HG03045 (cell line): ENCODE results near the gene CTSD.

ENCODE experiments used
- ATAC-seq: cut with Tn5 transposase; IDR thresholded peaks from one replicate; pipeline ENCODE4 v1.9.1; 2021; ENCODE audit warnings: mild to moderate bottlenecking, moderate library complexity; ENCODE audit not compliant: unreplicated experiment

CTSD gene

DNA sequence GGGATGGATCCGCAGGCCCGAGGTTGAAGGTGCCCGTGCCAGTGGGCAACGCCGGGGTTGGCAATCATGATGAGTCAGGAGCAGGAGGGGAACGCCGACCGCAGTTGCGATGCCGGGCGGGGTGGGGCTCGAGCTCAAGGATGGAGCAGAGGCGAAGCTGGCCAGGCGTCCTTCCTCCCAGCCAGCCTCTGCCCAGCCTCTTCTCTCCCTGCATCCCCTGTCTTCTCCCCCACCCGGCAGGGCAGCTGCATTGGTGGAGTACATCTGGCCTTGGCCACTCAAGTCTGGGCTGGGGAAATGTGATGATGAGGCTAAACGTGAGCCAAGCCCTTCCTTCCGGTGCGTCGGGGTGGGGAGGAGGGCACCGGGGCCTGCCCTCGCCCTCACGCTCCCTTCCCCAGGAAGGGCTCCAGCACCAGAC, 17.2 kb downstream of the CTSD start:
- no peak for ATAC-seq

DNA sequence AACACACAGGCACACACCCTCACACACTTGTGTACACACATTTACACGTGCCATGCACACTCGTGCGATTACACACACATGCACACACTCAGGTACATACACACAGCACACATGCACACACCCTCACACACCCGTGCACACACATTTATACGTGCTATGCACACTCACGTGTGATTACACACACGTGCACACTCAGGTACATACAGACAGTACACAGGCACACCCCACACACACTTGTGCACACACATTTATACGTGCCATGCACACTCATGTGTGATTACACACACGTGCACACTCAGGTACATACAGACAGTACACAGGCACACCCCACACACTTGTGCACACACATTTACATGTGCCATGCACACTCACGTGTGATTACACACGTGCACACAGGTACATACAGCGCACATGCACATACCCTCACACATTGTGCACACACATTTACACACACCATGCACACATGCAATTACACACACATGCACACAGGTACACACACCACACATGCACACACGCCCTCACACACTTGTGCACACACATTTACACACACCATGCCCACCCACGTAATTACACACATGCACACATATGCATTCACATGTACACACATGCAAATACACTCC, 17.9 kb downstream of the CTSD start:
- no peak for ATAC-seq

DNA sequence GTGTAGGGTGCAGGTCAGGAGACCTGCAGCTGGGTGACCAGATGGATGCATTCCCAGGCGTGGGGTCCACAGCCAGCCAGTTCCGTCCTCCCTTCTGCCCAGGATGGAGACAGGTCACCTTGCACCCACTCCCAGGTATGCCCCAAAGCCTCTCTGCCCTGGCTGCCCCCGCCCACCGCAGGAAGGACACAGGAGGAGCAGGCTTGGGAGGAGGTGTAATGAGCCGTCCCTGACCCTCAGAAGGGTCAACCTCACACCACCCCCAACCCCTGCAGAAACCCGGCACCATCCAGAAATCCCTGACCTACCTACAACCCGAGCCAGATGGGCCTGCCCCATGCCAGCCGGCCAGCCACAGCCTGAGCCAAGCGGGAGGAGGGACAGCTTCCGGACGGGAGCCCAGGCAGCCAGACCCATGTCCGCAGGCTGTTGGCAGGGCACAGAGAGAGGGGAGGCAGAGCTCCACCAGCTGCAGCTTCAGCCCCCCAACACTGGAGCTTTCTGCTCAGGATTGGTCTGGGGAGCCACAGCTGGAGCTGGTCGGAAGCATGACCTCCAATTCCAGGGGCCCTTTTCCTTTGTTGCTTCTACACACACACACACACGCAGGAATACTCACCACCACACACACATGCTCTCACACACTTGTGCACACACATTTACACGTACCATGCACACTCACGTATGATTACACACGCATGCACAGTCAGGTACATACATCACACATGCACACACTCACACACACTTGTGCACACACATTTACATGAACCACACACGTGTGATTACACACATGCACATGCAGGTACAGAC, 18.6 kb downstream of the CTSD start:
- ATAC-seq = no peak

DNA sequence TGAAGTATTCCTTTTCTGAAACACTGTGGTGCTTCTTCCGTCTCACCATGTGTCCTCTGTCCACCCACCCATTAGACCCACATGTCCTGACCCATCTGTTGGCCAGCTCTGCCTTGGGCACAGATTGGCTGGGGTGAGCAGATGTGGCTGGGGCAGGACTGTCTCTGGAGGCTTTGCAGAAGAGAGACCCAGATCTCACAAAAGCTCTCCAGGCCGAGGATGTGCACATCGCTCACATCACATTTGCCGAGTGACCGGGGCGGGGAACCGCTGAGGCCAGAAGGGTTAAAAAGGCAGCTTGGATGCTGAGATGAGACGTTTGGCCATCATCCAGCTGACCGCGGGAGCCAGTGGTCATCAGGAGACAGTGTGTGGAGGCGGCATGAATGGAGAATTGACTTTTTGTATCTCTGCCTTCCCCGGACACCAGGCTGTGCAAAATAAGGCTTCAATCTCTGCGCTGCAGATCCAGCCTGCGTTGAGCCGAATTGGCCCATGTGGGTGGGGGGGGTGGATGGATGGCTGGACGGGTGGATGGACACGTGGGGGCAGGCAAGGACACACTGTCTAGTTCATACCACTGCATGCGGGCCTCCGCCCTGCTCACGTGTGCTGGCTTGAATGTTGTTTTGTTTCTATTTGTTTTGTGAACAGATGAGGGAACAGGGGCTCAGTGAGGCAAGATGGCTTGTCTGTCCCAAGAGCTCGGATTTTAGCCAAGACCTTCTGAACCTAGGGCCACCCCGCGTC, 19.4 kb downstream of the CTSD start:
- ATAC-seq = no peak

DNA sequence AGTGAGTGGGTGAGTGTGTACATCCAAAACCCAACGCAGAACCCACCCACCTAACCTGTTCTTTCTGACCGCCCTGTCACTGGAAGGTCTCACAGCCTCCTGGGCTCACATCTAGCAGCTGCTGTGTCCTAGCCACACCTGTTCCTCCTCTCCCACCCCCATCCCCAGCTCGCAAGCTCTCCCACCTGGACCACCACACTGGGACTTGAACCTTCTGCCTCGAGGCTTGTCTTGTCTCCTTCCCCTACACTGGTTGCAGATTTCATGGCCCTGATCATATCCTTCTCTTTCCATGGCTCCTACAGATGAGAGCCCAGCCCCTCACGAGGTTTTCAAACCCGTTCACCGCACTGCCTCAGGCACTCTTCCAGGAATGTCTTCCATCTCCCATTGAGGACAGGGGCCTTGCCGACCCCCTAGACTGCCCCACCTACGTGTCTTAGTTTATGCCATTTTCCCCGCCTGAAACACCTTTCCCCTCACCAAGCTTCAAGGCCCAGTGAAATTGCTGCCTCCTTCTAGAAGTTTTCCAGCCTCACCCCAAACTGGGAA, 20.1 kb downstream of the CTSD start:
- ATAC-seq = no peak

DNA sequence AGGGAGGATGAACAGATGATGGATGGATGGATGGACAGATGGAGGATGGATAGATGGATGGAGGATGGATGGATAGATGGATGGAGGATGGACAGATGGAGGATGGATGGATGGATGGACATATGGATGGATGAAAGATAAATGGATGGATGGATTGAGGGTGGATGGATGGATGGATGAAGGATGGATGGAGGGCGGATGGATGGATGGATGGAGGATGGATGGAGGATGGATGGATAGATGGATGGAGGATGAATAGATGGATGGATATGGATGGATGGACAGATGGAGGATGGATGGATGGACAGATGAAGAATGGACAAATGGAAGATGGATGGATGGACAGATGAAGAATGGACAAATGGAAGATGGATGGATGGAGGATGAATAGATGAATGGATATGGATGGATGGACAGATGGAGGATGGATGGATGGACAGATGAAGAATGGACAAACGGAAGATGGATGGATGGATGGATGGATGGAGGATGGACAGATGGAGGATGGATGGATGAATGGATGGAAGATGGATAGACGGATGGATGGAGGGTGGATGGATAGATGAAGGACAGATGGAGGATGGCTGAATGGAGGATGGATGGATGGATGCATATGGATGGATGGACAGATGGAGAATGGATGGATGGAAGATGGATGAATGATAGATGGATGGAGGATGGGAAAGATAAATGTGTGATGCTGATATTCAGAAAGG, 20.7 kb downstream of the CTSD start:
- no peak for ATAC-seq

DNA sequence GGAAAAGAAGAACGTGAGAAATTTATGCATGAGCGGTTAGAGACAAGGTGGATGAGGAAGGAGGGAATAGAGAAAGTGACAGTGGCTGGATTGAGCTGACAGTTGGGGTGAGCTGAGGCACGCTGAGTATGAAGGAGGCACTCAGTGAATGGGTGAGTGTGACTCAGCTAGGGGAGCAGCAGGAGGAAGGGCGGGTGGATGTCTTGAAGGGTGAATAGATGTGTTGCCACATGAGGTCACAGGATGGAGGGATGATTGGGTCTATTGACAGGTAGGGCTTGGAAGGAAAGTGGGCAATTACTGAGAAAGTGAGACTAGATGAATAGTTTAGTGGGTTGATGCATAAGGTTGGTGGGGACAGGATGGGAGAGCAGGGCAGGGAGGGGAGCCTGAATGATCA, 21.4 kb downstream of the CTSD start:
- no peak for ATAC-seq

DNA sequence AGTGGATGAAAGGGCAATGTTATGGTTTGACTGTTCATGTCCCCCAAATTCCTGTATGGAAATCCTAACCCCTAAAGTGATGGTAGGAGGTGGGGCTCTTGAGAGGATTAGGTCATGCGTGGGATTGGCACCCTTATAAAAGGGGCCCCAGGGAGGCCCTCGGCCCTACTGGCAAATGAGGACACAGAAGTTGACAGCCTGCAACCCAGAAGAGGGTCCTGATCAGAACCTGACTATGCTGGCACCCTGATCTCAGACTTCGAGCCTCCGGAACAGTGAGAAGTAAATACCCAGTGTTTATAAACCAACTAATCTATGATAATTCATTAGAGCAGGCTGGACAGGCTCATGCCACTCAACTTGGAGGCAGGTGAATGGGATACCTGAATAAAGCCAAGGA, 22.0 kb downstream of the CTSD start:
- no peak for ATAC-seq

DNA sequence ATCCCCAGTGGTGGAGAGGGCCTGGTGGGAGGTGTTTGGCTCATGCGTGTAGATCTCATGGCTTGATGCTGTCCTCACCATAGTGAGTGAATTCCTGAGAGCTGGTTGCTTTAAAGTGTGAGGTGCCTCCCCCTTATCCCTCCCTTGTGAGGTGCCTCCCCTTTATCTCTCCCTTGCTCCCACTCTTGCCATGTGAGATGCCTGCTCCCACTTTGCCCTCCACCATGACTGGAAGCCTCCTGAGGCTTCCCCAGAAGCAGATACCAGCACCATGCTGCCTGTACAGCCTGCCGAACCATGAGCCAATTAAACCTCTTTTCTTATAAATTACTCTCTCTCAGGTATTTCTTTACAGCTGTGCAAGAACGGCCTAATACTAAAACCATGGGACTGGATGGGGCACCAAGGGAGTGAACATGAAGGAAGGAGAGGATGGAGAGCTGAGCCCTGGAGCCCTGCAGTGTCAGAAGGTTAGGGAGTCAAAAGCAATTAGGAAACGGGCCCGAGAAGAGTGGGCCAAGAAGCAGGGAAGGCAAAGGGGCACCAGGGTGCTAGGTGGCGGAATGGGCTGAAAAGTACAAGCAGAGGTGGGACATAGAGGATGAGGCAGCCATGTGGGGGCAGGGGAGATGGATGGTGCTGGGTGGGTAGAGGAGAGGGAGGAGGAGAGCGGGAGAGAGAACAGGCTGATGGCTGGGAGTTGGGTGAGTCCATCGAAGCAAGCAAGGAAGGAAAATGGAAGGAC, 22.8 kb downstream of the CTSD start:
- no peak for ATAC-seq

DNA sequence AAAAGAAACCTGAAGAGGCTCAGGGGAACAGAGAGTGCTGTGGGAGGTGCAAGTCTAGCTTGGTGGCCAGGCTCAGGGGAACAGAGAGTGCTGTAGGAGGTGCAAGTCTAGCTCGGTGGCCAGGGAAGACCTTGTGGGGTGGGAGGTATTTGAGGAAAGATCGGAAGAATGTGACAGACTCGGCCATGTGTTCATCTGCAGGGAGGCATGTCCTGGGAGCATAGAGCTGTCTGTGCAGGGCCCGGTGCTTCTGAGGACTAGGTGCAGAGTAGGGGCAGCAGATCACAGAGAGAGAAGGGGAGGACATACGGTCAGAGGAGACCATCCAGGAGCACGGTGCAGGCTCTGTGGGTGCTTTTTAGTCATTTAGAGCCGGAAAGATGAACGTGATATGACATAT, 24.2 kb downstream of the CTSD start:
- no peak for ATAC-seq

DNA sequence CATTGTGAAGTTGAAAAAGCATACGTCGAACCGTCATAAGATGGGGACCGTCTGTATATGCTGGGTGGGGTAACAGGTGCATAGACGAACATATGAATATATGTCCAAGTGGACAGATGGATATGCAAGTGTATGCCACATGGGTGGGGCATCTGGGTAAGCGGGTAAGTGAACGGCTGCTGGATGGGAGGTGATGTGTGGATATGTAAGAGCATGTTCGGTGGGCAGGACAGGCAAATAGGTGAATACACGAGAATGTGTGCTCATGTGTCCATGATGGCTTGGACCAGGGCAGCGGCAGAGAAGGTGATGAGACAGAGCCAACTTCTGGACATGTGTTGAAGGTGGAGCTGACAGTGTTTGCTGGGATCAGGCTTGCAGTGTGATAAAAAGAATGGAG, 25.3 kb downstream of the CTSD start:
- no peak for ATAC-seq

DNA sequence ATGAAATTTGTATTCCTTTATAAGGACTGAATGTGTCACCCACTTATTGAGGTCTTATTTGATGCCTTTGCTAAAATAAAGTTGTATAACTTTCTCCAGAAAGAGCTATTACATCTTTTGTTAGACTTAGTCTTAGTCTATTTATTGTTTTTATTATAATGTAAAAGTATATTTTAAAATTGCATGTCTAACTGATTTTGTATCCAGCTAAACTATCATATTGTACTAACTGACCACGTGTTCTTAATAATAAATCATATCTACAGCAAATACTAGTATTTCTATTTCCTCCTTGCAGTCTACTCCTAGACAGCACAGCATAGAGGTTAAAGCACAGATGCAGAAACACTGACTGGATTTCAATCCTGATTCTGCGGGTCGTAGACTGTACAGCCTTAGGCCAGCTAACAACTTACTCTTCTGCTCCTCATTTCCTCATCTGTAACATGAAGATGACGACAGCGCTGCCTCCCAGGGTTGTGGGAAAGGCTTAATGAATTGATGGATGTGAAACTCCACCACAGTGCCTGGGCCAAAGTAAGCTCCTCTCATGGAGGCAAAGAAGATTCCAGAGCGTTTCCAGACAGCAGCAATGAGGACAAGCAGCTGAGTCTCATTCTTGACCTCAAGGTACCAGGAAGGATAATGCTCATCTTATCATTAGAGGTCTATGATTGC, 26.5 kb downstream of the CTSD start:
- ATAC-seq = no peak

DNA sequence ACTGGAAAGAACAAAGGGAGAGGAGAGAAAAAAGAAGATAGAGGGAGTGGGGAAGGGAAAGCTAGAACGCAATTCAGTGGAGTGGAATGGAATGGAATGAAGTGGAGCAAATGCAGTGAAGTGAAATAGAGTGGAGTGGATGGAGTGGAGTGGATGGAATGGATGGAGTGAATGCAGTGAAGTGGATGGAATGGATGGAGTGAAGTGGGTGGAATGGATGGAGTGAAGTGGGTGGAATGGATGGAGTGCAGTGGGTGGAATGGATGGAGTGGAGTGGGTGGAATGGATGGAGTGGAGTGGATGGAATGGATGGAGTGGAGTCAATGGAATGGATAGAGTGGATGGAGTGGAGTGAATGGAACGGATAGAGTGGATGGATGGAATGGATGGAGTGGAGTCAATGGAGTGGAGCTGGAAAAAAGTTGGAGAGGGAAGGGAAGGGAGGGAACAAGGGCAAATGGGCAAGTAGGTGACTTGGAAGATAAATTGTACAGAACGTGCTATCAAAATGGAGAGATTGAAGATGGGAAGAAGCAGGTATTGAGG, 27.2 kb downstream of the CTSD start:
- ATAC-seq = no peak

DNA sequence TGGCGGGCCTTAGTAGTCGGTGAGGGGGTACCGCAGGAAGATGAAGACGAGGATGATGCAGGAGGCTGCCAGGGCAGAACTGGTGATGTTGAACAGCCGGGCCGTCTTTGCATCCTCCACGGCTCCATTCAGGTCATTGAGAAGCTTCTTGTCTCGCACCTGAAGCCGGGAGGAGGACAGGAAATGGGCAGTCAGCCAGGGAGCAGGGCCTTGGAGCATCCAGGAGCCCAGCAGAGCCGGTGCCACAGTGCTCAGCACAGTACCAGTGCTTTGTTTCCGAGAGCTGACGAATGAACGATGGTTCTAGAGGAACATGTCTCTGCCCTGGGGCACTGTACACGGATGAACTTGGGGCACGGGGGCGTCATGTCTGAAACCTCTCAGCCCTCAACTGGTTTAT, 28.5 kb downstream of the CTSD start:
- ATAC-seq = no peak

DNA sequence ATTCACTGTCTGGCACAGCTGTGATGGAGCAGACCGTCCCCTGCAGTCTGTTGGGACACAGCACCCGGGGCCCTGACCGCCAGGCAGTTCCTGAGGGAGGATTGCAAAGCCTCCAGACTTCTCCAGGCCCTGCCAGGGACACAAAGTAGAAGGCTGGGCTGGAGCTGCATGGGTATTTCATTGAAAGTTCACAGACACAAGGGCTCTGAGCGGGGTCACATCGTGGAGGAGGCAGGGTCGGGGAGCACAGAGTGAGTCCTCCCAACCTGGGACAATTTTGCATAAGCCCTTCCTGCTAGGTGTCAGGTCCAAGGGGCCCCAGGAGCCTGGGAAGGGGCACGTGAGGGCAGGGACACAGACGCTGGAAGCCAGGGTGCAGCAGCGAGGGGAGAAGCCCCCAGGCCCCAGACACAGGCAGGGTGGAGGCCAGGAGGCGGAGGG, 29.1 kb downstream of the CTSD start:
- ATAC-seq = no peak

DNA sequence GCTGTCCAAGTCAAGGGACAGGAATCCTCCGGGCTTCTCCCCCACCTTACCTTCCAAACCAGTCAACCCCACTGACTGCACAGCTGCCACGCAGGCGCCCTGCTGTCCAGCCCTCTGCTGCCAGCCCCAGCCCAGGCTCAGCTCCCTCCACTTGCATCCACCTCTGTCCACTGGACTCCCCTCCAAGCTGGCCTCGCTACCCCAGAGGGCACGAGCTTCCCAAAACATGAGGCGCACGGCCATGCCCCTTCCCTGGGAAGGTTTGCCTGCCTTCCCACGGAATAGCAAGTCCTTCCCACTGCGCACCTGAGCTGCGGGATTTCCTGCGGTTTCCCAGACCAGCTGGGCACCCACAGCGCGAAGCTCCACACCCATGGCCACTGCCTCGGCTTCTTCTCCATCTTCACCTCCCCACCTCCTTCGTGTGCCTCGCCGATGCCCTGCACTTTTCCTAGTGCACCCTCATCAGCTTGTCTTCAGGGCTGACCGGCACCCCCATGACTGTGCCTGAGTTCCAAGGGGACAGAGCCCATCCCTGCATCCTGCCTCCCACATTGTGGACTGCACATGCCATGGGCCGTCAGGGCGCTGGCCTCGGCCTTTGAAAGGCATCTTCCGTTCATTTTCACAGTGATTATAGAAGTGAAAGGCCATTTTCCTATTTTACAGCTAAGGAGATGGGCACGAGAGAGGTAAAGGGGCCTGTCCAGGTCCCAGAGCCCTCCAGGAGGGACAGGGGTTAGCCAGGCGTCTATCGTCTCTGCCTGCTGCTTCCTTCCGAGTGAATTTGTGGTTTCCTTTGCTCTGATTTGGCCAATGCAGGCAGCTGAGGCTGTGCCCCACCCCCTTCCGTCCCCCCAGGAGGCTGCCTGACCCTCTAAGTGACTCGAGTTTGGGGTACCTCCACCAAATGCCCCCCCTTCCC, 29.7 kb downstream of the CTSD start:
- no peak for ATAC-seq

DNA sequence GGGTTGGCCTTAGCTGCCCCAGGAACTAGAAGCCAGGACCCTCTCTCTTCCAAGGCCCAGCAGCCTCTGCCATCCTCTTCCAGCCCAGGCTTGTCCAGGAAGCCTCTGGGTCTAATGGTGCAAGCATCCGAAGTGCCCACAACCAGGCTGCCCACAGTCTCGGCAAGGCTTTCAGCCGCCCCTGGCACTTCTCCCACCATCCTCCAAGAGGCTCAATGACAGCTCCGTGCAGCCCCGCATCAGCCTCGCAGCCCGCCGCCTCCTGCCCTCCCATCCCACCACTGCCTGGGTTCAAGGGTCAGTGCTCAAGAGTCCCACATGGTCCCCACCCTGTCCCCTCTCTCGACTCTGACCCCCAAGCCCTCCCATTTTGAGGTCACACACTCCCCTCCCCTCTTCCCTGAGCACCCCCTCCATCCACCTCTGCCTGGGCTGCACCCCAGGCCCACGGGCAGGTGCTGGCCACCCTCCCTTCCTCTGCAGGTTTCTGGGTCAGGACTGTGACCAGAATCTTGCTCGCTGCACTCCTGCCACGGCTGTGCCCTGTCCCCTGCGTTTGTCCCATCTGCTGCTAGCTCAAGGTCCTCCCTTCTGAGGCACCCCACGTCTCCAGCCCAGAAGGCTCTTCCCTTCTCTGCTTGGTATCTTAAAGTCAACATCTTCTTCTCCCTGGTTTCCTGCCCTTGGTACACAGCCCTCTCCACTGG, 30.6 kb downstream of the CTSD start:
- no peak for ATAC-seq
